Vagina (tissue), 2 donors: ENCODE results near the gene OTULINL. TPM values are rescaled to one million over a fixed set of nuclear protein-coding genes. Genes with fewer than 3 reads are reported as not detected.

Source experiments
- DNase-seq, 2 donors: peaks; one replicate each; pipeline ENCODE4 v3.0.0-alpha.2; 2017; ENCODE audit errors: extremely low spot score in 2 of 2
- H3K27ac ChIP-seq: fragments of 200-600 bp; sonication (generic); one replicate; pipeline ENCODE4 v1.5.1; 2019
- H3K27me3 ChIP-seq: fragments of 200-600 bp; sonication (generic); one replicate; pipeline ENCODE4 v1.5.1; 2019
- H3K36me3 ChIP-seq, 2 donors: fragments of 200-600 bp; sonication (generic); one replicate each; pipeline ENCODE4 v1.5.1; 2017 to 2019
- H3K4me1 ChIP-seq: fragments of 200-600 bp; sonication (generic); one replicate; pipeline ENCODE4 v1.5.1; 2019
- H3K4me3 ChIP-seq, 2 donors: fragments of 200-600 bp; sonication (generic); 1 replicate in 1 of 2; 2 replicates in 1 of 2; pipeline ENCODE4 v1.5.1; 2016 to 2019
- H3K9me3 ChIP-seq: fragments of 200-600 bp; sonication (generic); one replicate; pipeline ENCODE4 v1.5.1; 2019
- CTCF ChIP-seq, 3 experiments: fragments of 450-650 bp in 2 of 3; fragments of 200-600 bp in 1 of 3; sonication (generic) in 1 of 3; IDR thresholded peaks; one replicate each; pipeline ENCODE4 v1.5.1; 2017 to 2019; ENCODE audit warnings: antibody characterized with exemption in 3 of 3, mild to moderate bottlenecking in 2 of 3, moderate library complexity in 2 of 3
- POLR2A ChIP-seq, 2 donors: fragments of 450-650 bp; IDR thresholded peaks; one replicate each; pipeline ENCODE4 v1.6.1; 2017; ENCODE audit warnings: antibody characterized with exemption in 2 of 2, mild to moderate bottlenecking in 2 of 2, moderate library complexity in 2 of 2
- POLR2AphosphoS5 ChIP-seq, 2 donors: sonication (generic); formaldehyde crosslinking; IDR thresholded peaks; one replicate each; pipeline ENCODE4 v1.9.0; 2017; ENCODE audit warnings: antibody characterized with exemption in 2 of 2, mild to moderate bottlenecking in 2 of 2, low read depth in 1 of 2; ENCODE audit not compliant: insufficient read depth in 1 of 2
- intact Hi-C: fragments of 100-400 bp; cut with DNase I; formaldehyde crosslinking; loops from one replicate; pipeline ENCODE4 v1.15.1; 2023
- total RNA-seq: library from RNA; depleted of rRNA; stranded (reverse); fragments of >200 nt; gene quantifications from one replicate; pipeline ENCODE4 v1.2.3, GENCODE V29; 2016

OTULINL gene
- total RNA-seq, 1 donor from 2014 or later, result 8.8 TPM

- intact Hi-C loops, result no loop called here
- no peaks in the 10 kb centered on the region for H3K4me1 ChIP-seq
- H3K4me3 ChIP-seq, result no peak overlapping the region
- no peaks in the 10 kb centered on the region for H3K9me3 ChIP-seq
- no peak overlapping the region for H3K27ac ChIP-seq
- no peak for DNase-seq
- TF ChIP-seq CTCF (IDR thresholded peaks at IDR 0.05) (no peak), POLR2AphosphoS5 (IDR thresholded peaks at IDR 0.05; ENCODE audit: insufficient read depth in 1 of 2, low read depth in 1 of 2) (no peak), POLR2A (IDR thresholded peaks at IDR 0.05) (no peak)
- no peaks in the 10 kb centered on the region for H3K36me3 ChIP-seq
- H3K27me3 ChIP-seq, result no peaks in the 10 kb centered on the region
These were observed 24.3 kb upstream of the OTULINL start for GRCh38 chr5:14557203-14557770.

DNA sequence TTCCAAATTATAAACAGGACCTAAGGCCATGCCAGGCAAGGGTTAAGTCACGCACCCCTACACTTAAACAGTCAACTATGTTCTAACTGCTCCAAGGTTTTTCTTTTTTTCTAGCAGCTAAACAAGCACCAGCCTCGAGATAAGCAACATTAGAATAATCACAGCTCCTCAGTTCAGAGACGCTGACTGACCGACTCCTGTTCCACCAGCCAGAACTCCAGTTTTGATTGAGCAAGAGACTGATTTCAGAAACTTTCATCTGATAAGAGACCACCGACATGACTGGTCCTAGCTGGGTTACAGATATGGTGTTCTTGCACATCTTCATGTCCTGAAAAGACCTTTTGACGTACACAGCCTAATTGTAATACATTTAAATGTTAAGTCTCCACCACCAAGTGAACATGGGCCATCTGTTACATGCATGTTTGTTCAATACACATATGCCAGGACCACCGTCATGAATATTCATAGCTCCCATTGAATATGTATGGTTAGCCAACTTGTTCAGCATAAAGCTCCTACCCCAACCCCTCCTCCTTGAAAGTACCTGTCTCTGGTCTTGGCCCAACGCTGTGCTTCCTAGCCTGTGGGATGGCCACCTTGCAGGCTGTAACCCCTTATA is 23.7 kb upstream of the OTULINL start:
- Histone ChIP-seq H3K4me3 (no peak overlapping the region), H3K9me3 (no peaks in the 10 kb centered on the region), H3K27me3 (no peaks in the 10 kb centered on the region), H3K27ac (no peak overlapping the region), H3K4me1 (no peaks in the 10 kb centered on the region), H3K36me3 (no peaks in the 10 kb centered on the region)
- no peak for TF ChIP-seq CTCF (IDR thresholded peaks at IDR 0.05)
- DNase-seq, result no peak
- intact Hi-C loops, result no loop called here

- no peak for DNase-seq
- Histone ChIP-seq H3K4me1 (no peaks in the 10 kb centered on the region), H3K9me3 (no peaks in the 10 kb centered on the region), H3K4me3 (no peak overlapping the region), H3K36me3 (no peaks in the 10 kb centered on the region), H3K27me3 (no peaks in the 10 kb centered on the region), H3K27ac (no peak overlapping the region)
- TF ChIP-seq CTCF (IDR thresholded peaks at IDR 0.05) (no peak), POLR2AphosphoS5 (IDR thresholded peaks at IDR 0.05; ENCODE audit: insufficient read depth in 1 of 2, low read depth in 1 of 2) (no peak), POLR2A (IDR thresholded peaks at IDR 0.05) (no peak)
- intact Hi-C loops, result no loop called here
These were observed 21.4 kb upstream of the OTULINL start for GRCh38 chr5:14560091-14560595.

DNA sequence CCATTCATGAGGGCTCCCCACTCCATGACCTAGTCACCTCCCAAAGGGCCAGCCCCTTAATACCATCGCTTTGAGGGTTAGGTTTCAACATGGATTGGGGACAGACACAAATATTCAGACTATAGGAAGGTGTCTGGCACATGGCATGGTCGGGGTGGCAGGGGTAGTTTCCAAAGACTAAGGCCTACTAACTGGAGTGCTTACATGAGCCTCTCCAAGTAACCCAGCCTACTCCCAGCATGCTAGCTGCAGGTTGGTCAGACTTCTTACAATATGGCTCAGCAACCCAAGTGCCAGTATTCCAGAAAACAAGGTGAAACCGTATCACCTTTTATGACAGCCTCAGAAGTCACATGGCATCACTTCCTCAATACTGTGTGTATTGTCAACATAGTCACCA is 19.9 kb upstream of the OTULINL start:
- DNase-seq, result no peak
- Histone ChIP-seq H3K36me3 (no peaks in the 10 kb centered on the region), H3K4me1 (no peaks in the 10 kb centered on the region), H3K9me3 (no peaks in the 10 kb centered on the region), H3K27ac (no peak overlapping the region), H3K4me3 (no peak overlapping the region), H3K27me3 (no peaks in the 10 kb centered on the region)
- intact Hi-C loops, result no loop called here
- TF ChIP-seq CTCF (IDR thresholded peaks at IDR 0.05) (no peak), POLR2AphosphoS5 (IDR thresholded peaks at IDR 0.05; ENCODE audit: insufficient read depth in 1 of 2, low read depth in 1 of 2) (no peak), POLR2A (IDR thresholded peaks at IDR 0.05) (no peak)

GRCh38 chr5:14568333-14568732 is 13.3 kb upstream of the OTULINL start:
- intact Hi-C loops, result no loop called here
- no peak for DNase-seq
- no peaks in the 10 kb centered on the region for H3K9me3 ChIP-seq
- H3K36me3 ChIP-seq, result no peaks in the 10 kb centered on the region
- H3K27me3 ChIP-seq, result no peaks in the 10 kb centered on the region
- TF ChIP-seq POLR2A (IDR thresholded peaks at IDR 0.05) (no peak), CTCF (IDR thresholded peaks at IDR 0.05) (no peak), POLR2AphosphoS5 (IDR thresholded peaks at IDR 0.05; ENCODE audit: insufficient read depth in 1 of 2, low read depth in 1 of 2) (no peak)
- no peaks in the 10 kb centered on the region for H3K4me1 ChIP-seq
- no peak overlapping the region for H3K27ac ChIP-seq
- H3K4me3 ChIP-seq, result no peak overlapping the region
